ENCODE data around the gene SUCLG2.

GRCh38 chr3:67642734-67643133 lies 11.7 kb downstream of the SUCLG2 start:
- TF ChIP-seq POLR2AphosphoS5 (IDR thresholded peaks at IDR 0.05; ENCODE audit: low read depth) (no peak), CTCF (IDR thresholded peaks at IDR 0.05; ENCODE audit: insufficient read depth, low read length) (no peak)

All from HL-60 (cell line).